RWPE1 (cell line): ENCODE measurements around the gene HIVEP1.

Experiments
- CTCF ChIA-PET: fragments of 350-600 bp; sonication (Branson Sonifier 250); formaldehyde crosslinking; extraction: SDS; loops from one replicate; lab custom pipeline; 2021; lab: Yijun Ruan, JAX
- POLR2A ChIA-PET: fragments of 400-600 bp; formaldehyde crosslinking; extraction: SDS; loops from one replicate; lab custom pipeline; 2020; ENCODE audit warnings: antibody characterized with exemption; ENCODE audit not compliant: low non-redundant PET; lab: Yijun Ruan, JAX
- DNase-seq: peaks from one replicate; pipeline ENCODE4 v3.0.0; 2012; ENCODE audit warnings: low spot score
- H3K27ac ChIP-seq: fragments of 450-650 bp; 2 replicates; pipeline ENCODE4 v1.5.1; 2017
- TF ChIP-seq, protein P1 (sequence below): fragments of 450-650 bp; conservative IDR thresholded peaks from 2 replicates; pipeline ENCODE4 v1.5.1; 2017; ENCODE audit warnings: low read depth, mild to moderate bottlenecking

Gene HIVEP1

DNA sequence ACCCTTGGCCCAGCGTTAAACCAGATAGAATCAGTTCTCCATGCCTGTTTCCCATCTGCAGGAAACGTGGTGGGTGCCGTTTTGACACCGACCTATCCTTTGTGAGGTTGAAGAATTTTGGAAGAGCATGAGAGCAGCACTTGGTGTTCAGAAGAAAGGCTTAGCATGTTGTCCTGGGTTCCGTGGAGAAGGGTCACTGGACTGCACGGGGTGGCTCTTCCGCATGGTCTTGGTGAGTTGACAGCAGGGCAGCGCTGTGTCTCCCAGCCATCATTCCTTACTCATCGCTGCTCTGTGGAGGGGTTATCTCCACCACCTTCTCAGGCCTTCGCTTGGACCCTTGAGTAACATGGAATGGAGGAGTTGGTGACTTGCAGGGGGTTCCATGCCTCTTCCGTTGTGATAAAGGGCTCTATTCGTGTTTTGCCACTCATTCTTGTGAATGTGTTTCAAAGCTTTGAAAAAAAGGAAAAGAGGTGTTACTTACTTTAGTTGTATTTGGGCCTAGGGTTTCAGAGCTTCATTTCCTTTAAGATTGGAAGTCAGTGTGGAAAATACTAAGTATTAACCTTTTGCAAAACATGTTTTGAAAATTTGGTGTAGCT is 8.2 kb downstream of the HIVEP1 start:
- ChIA-PET POLR2A (no interaction called here), CTCF (no interaction called here)
- H3K27ac ChIP-seq: no peak overlapping the region
- TF ChIP-seq, protein P1, sequence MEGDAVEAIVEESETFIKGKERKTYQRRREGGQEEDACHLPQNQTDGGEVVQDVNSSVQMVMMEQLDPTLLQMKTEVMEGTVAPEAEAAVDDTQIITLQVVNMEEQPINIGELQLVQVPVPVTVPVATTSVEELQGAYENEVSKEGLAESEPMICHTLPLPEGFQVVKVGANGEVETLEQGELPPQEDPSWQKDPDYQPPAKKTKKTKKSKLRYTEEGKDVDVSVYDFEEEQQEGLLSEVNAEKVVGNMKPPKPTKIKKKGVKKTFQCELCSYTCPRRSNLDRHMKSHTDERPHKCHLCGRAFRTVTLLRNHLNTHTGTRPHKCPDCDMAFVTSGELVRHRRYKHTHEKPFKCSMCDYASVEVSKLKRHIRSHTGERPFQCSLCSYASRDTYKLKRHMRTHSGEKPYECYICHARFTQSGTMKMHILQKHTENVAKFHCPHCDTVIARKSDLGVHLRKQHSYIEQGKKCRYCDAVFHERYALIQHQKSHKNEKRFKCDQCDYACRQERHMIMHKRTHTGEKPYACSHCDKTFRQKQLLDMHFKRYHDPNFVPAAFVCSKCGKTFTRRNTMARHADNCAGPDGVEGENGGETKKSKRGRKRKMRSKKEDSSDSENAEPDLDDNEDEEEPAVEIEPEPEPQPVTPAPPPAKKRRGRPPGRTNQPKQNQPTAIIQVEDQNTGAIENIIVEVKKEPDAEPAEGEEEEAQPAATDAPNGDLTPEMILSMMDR: no peak
- no peak for DNase-seq

DNA sequence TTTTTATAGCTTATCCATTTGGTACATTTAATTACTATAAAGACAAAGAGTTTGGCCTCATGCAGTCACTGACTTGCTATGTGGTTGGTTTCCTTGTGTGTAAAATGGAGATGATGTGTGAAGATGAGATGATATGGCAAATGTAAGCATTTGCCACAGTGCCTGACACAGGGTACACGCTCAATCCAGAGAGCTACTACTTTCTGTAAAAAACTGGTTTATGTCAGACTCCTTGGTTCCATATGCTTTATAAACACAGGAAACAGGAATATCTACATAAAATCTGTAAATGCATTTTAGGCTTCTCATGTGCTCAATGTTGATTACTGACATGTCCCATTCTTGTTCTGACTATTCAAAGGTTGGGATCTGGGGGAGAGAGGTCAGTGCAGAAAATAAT is 10.4 kb downstream of the HIVEP1 start:
- ChIA-PET CTCF (interaction anchor here (0.9 kb wide), 1 partner anchor 367 kb away, joined by 3 read pairs; no protein-coding TSS in a partner anchor), POLR2A (no interaction called here)

DNA sequence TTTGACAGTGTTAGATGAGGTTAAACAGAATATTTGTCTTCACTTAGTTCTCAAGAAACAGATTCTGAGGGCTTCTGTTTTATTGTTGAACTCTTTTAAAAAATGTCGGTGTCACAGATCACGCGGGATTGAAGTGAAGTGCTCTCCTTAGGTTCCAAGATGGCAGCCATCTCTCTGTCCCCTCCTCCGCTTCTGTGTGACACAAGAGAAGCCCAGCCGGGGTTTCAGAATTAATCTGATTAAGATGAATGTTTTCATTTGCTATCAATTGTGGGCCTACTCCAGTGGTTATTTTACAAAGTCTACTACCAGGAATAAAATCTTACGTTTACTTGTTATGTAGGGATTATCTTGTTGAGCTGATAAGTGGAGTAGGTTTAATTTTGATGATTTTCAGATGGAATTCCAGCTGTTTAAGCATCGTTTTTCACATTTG is 10.9 kb downstream of the HIVEP1 start:
- TF ChIP-seq, protein P1: no peak
- ChIA-PET POLR2A (no interaction called here), CTCF (interaction anchor here (0.5 to 0.9 kb wide), 2 partner anchors 324 to 367 kb away, joined by 3 read pairs; no protein-coding TSS in a partner anchor)
- H3K27ac ChIP-seq: no peak overlapping the region
- no peak for DNase-seq

More for the DNA sequence above, 10.4 kb downstream of the HIVEP1 start:
- DNase-seq: no peak
- TF ChIP-seq, protein P1: no peak
- no peak overlapping the region for H3K27ac ChIP-seq

DNA sequence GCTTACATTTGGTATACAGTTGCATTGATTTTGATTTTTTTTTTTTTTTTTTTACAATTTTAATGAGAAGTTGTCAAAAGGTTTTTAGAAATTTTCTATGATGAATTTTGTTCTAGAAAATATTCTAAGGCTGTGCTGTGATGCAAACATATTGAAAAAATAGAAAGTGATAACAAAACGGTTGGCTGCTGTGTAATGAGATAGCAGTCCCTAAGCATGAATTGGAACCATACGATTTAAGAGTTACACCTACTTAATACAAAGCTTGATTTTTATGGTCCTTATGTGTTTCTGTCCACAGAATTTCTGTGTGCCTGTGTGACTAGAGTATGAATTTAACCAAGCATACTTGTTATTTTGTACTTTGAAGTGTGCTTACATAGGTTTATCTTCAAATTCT is 12.1 kb downstream of the HIVEP1 start:
- ChIA-PET CTCF (interaction anchor here (0.5 kb wide), 1 partner anchor 310 kb away, joined by 3 read pairs; no protein-coding TSS in a partner anchor), POLR2A (no interaction called here)
- no peak for DNase-seq
- TF ChIP-seq, protein P1: no peak
- H3K27ac ChIP-seq: no peak overlapping the region

DNA sequence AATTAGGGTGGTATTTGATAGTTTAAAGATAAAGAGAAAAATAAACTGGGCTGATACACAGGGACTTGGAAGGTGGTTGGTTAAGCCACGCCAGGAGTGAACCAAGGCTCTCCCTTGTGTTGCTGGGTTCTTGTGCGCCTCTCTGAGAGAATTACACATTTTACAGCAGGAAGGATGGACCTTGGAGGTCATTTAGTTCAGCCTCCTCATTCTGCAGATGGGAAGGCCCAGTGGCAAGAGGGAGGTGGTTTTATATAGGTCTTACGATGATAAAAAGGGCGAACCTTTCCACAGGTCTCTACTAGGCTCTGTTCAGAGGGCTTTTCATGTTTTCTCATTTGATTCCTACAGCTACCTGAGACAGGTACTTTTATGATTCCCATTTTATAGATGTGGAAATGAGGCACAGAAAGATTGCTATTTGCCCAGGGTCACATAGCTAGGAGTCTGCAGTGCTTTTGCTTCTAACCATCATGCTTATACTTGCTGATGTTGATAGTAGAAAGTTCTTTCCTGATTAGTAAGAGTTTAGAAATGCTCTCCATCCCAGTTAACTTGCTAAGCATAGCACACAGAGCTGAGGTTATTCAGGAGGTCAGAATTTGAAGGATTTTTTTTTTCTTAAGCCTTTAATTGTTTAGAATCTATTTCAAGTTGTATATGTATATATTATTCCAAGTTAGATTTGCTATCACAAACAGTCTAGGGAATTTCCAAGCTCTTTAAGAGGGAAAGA is 12.8 kb downstream of the HIVEP1 start:
- peak; percentile 32 for DNase-seq
- ChIA-PET POLR2A (no interaction called here), CTCF (interaction anchor here (0.6 kb wide), 1 partner anchor 133 kb away, joined by 3 read pairs; no protein-coding TSS in a partner anchor)
- TF ChIP-seq, protein P1: no peak
- no peak overlapping the region for H3K27ac ChIP-seq

DNA sequence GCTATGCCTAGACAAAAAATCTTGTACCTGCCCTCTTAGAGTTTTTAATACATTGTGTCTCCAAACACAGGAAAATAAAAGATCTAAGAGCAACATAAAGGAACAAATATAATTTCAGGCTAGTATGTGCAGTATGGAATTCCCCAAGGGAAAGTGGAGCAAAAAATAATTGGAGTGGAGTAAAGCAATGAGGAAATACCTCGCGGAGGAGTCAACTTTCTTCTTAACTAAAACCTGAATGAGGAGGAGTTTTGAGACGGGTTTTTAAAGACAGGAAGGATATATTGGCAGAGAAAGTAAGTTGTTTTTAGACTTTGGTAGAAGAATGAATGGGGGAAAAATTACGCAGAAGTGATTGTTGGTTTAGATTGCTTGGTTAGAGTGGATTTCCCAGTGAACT is 14.0 kb downstream of the HIVEP1 start:
- TF ChIP-seq, protein P1: no peak
- POLR2A ChIA-PET: no interaction called here
- DNase-seq: no peak
- no peak overlapping the region for H3K27ac ChIP-seq
- CTCF ChIA-PET: no interaction called here
